H1 (cell line): ENCODE data around the gene ERICH3. TPM values are rescaled to one million over a fixed set of nuclear protein-coding genes. Genes with fewer than 3 reads are reported as not detected.

ENCODE experiments used
- HDAC6 ChIP-seq: IDR thresholded peaks from one replicate; pipeline ENCODE4 v1.7.1; 2012; ENCODE audit warnings: low read depth, mild to moderate bottlenecking, inconsistent platforms, low read length, moderate library complexity
- MAFK ChIP-seq: IDR thresholded peaks from 2 replicates; pipeline ENCODE4 v1.6.1; 2012; ENCODE audit warnings: low read depth, mild to moderate bottlenecking, improper control_type of control experiment, low read length
- YY1 ChIP-seq: IDR thresholded peaks from 2 replicates; pipeline ENCODE4 v1.6.1; 2011; ENCODE audit warnings: low read depth, mild to moderate bottlenecking, low read length
- polyA plus RNA-seq, 7 experiments: library from polyadenylated mRNA; depleted of rRNA in 3 of 7; stranded (reverse) in 5 of 7; unstranded in 2 of 7; fragments of >200 nt in 5 of 7; fragments of 200-250 nt in 2 of 7; gene quantifications; 1 replicate in 5 of 7; 2 replicates in 1 of 7; 4 replicates in 1 of 7; pipeline versions ENCODE4 v1.2.1 to v1.2.3, GENCODE V29; 2011 to 2013; ENCODE audit warnings: missing spikeins in 2 of 7, mixed read lengths in 2 of 7
- total RNA-seq: library from RNA; stranded (reverse); fragmentation: NEBNext Ultra II Directional; extraction: Animal tissue kit (Norgen Biotek cat#: 25700); gene quantifications from 2 replicates; pipeline ENCODE4 v1.2.1, GENCODE V29; 2021

Gene ERICH3
- total and polyA plus RNA-seq, 2 of the 8 experiments (the other 6 are each of a cell fraction or from before 2014, with no cell fraction given): 0.02 TPM; not detected in 1

DNA sequence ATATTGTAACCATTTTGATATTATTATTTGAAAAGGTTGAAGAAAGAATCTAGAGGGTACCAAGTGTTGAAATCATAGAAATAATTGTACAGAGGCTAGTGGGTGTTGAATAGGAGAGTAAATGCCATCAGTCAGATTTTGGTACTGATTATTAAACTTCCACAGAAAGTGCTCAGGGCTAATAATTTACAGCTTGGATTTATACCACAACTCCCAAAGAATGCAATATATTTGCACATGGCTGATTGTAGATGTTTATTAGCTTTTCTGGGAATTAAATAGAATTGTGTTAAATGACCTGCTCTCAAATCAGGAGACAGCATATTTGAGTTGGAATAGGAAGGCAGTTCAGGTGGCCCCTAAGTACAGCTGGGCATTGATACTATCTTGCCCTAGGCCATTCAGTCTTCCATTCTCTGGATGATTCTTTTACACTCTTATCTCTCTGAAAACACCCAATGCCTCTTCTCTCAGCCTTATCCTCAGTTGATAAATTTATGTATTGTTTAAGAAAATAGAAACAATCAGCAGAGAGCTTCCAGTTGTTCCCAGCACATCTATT, 63.7 kb downstream of the ERICH3 start (continued):
- no peak for TF ChIP-seq HDAC6
- TF ChIP-seq MAFK: no peak
- no peak for TF ChIP-seq YY1
